Measurements from ENCODE around the gene SLC38A5. TPM values are rescaled to one million over a fixed set of nuclear protein-coding genes. Genes with fewer than 3 reads are reported as not detected.

SLC38A5 gene
- total RNA-seq, 1 donor from 2014 or later, result 28.3 TPM

DNA sequence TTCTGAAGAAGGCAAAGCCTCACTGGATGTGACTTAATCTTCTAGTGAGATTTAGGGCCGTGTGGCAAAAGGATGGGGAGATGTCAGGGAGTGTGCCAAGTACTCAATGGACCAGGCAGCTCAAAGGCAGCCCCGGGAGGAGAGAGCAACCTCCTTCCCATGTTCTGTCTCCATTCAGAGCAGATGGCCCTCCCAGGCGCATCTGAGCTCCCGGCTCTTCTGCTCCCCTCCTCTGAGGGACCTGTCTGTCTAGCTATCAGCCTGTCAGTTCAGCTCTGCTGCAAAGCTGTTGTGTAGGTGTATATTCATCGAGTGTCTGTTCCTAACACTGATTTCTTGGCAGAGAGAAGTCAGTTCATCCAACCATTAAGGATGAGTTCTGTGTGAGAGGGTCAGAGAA, 27.8 kb upstream of the SLC38A5 start:
- Histone ChIP-seq H3K27me3 (ENCODE audit: control insufficient read depth, insufficient read depth, low read length) (no peaks in the 10 kb centered on the region), H3K36me3 (ENCODE audit: control insufficient read depth, insufficient read depth, low read length) (no peaks in the 10 kb centered on the region), H3K4me3 (ENCODE audit: low read depth, low read length) (no peak overlapping the region)
- TF ChIP-seq, protein P1, sequence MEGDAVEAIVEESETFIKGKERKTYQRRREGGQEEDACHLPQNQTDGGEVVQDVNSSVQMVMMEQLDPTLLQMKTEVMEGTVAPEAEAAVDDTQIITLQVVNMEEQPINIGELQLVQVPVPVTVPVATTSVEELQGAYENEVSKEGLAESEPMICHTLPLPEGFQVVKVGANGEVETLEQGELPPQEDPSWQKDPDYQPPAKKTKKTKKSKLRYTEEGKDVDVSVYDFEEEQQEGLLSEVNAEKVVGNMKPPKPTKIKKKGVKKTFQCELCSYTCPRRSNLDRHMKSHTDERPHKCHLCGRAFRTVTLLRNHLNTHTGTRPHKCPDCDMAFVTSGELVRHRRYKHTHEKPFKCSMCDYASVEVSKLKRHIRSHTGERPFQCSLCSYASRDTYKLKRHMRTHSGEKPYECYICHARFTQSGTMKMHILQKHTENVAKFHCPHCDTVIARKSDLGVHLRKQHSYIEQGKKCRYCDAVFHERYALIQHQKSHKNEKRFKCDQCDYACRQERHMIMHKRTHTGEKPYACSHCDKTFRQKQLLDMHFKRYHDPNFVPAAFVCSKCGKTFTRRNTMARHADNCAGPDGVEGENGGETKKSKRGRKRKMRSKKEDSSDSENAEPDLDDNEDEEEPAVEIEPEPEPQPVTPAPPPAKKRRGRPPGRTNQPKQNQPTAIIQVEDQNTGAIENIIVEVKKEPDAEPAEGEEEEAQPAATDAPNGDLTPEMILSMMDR (IDR thresholded peaks at IDR 0.05; ENCODE audit: insufficient read depth, low read length, poor library complexity, severe bottlenecking), result no peak
- DNase-seq (ENCODE audit: low read depth), result no peak

- TF ChIP-seq, protein P1 (IDR thresholded peaks at IDR 0.05; ENCODE audit: insufficient read depth, low read length, poor library complexity, severe bottlenecking), result no peak
- H3K36me3 ChIP-seq (ENCODE audit: control insufficient read depth, insufficient read depth, low read length), result no peaks in the 10 kb centered on the region
- no peaks in the 10 kb centered on the region for H3K27me3 ChIP-seq (ENCODE audit: control insufficient read depth, insufficient read depth, low read length)
- no peak overlapping the region for H3K4me3 ChIP-seq (ENCODE audit: low read depth, low read length)
- no peak for DNase-seq (ENCODE audit: low read depth)
These were observed 26.6 kb upstream of the SLC38A5 start for GRCh38 chrX:48496660-48497059.

- TF ChIP-seq, protein P1 (IDR thresholded peaks at IDR 0.05; ENCODE audit: insufficient read depth, low read length, poor library complexity, severe bottlenecking), result peak; percentile 29
- Histone ChIP-seq H3K36me3 (ENCODE audit: control insufficient read depth, insufficient read depth, low read length) (no peaks in the 10 kb centered on the region), H3K27me3 (ENCODE audit: control insufficient read depth, insufficient read depth, low read length) (no peaks in the 10 kb centered on the region), H3K4me3 (ENCODE audit: low read depth, low read length) (no peak overlapping the region)
- DNase-seq (ENCODE audit: low read depth), result no peak
These were observed 23.9 kb upstream of the SLC38A5 start for GRCh38 chrX:48493890-48494364.

DNA sequence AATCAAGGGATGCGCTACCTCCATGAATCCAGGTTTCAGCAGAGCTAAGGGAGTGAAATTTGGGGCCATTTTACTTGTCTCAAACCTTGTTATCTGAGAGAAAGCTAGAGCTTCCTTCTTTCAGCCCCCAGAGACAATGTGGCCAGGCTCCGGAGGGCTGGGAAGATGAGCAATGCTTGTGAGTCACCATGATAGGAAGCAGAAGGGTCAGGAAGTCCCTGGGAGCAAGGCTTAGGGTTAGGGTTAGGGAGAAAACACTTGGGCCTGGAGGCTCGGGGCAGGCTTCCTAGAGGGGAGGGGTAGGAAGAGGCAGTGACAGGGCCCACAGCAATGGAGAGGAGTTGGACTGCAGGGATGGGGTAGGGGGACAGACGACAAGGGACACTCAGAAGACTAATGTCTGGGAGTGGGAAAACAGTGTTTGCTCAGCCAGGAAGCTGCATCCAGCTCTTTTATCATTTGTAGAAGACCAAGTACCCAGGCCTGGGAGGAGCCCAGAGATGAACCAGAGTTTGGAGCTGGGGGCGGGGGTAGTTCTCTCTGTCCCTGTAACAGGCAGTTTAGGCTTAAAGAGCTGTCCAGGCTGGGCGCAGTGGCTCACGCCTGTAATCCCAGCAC, 22.3 kb upstream of the SLC38A5 start:
- no peak overlapping the region for H3K4me3 ChIP-seq (ENCODE audit: low read depth, low read length)
- no peaks in the 10 kb centered on the region for H3K27me3 ChIP-seq (ENCODE audit: control insufficient read depth, insufficient read depth, low read length)
- no peak for DNase-seq (ENCODE audit: low read depth)
- H3K36me3 ChIP-seq (ENCODE audit: control insufficient read depth, insufficient read depth, low read length), result no peaks in the 10 kb centered on the region
- TF ChIP-seq, protein P1 (IDR thresholded peaks at IDR 0.05; ENCODE audit: insufficient read depth, low read length, poor library complexity, severe bottlenecking), result no peak

DNA sequence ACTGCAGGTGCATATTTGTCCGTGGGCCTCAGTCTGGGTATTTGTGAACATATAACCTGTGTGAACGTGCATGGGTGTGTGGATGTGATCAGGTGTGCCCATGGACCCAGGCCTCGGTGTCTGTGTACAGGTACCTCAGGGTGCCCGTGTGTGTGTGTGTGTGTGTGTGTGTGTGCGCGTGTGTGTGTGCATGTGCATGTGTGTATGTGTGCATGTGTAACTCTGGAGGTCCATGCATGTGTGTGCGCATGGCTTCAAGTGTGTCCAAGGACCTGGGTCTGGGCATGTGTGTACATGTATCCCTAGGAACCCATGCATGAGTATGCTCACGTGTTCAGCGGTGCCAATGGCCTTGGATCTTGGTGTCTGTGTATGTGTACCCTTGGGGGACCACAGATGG, 21.7 kb upstream of the SLC38A5 start:
- no peaks in the 10 kb centered on the region for H3K36me3 ChIP-seq (ENCODE audit: control insufficient read depth, insufficient read depth, low read length)
- no peak for DNase-seq (ENCODE audit: low read depth)
- H3K27me3 ChIP-seq (ENCODE audit: control insufficient read depth, insufficient read depth, low read length), result no peaks in the 10 kb centered on the region
- TF ChIP-seq, protein P1 (IDR thresholded peaks at IDR 0.05; ENCODE audit: insufficient read depth, low read length, poor library complexity, severe bottlenecking), result no peak
- H3K4me3 ChIP-seq (ENCODE audit: low read depth, low read length), result no peak overlapping the region

GRCh38 chrX:48490661-48491060, 20.6 kb upstream of the SLC38A5 start:
- no peak overlapping the region for H3K4me3 ChIP-seq (ENCODE audit: low read depth, low read length)
- TF ChIP-seq, protein P1 (IDR thresholded peaks at IDR 0.05; ENCODE audit: insufficient read depth, low read length, poor library complexity, severe bottlenecking), result no peak
- no peak for DNase-seq (ENCODE audit: low read depth)
- H3K27me3 ChIP-seq (ENCODE audit: control insufficient read depth, insufficient read depth, low read length), result no peaks in the 10 kb centered on the region
- no peaks in the 10 kb centered on the region for H3K36me3 ChIP-seq (ENCODE audit: control insufficient read depth, insufficient read depth, low read length)
